KMS-11 (cell line): Measurements from ENCODE around the gene LHX4.
"Not testable (repeated sequence)": the region's sequence is repeated elsewhere in the genome, so short reads cannot be mapped to it uniquely, and the experiment has no call there.

Source experiments
- H2AFZ ChIP-seq: fragments of 200-600 bp; sonication (generic); 2 replicates; pipeline ENCODE4 v1.6.1; 2016; ENCODE audit warnings: antibody characterized with exemption, mixed run types, low read depth
- H3K27ac ChIP-seq: fragments of 200-600 bp; sonication (generic); 2 replicates; pipeline ENCODE4 v1.6.1; 2016; ENCODE audit warnings: mild to moderate bottlenecking, mixed run types
- H3K27me3 ChIP-seq: fragments of 200-600 bp; sonication (generic); 2 replicates; pipeline ENCODE4 v1.6.1; 2017; ENCODE audit warnings: mild to moderate bottlenecking, low read depth, mixed run types, moderate library complexity; ENCODE audit not compliant: insufficient read depth
- H3K36me3 ChIP-seq: fragments of 200-600 bp; sonication (generic); 2 replicates; pipeline ENCODE4 v1.6.1; 2017; ENCODE audit warnings: mild to moderate bottlenecking, mixed run types; ENCODE audit not compliant: insufficient read depth
- H3K4me1 ChIP-seq: fragments of 200-600 bp; sonication (generic); 2 replicates; pipeline ENCODE4 v1.6.1; 2016; ENCODE audit warnings: mild to moderate bottlenecking, low read depth, mixed run types; ENCODE audit not compliant: poor library complexity, severe bottlenecking
- H3K4me2 ChIP-seq: fragments of 200-600 bp; sonication (generic); 2 replicates; pipeline ENCODE4 v1.7.0; 2016; ENCODE audit warnings: mild to moderate bottlenecking, mixed run types
- H3K4me3 ChIP-seq: fragments of 200-600 bp; sonication (generic); IDR thresholded peaks from 2 replicates; pipeline ENCODE4 v1.6.1; 2017; ENCODE audit warnings: low read depth, low read length, mixed read lengths; ENCODE audit not compliant: insufficient read depth
- H3K79me2 ChIP-seq: fragments of 200-600 bp; sonication (generic); 2 replicates; pipeline ENCODE4 v1.6.1; 2016; ENCODE audit warnings: low read depth, mixed run types; ENCODE audit not compliant: insufficient read depth
- H3K9ac ChIP-seq: fragments of 200-600 bp; sonication (generic); 2 replicates; pipeline ENCODE4 v1.6.1; 2016; ENCODE audit warnings: mild to moderate bottlenecking, mixed run types
- H4K20me1 ChIP-seq: fragments of 200-600 bp; sonication (generic); 2 replicates; pipeline ENCODE4 v1.6.1; 2016; ENCODE audit warnings: mild to moderate bottlenecking, mixed run types; ENCODE audit not compliant: insufficient read depth
- CTCF ChIP-seq: fragments of 200-600 bp; sonication (generic); conservative IDR thresholded peaks from 2 replicates; pipeline ENCODE4 v1.6.1; 2017; ENCODE audit warnings: low read depth, mild to moderate bottlenecking, antibody characterized with exemption, low read length, moderate library complexity, mixed read lengths

LHX4 gene

GRCh38 chr1:180201451-180202200 is 28.4 kb upstream of the LHX4 start:
- Histone ChIP-seq H3K27me3 (no peaks in the 10 kb centered on the region), H3K27ac (no peak overlapping the region), H3K4me1 (no peaks in the 10 kb centered on the region), H4K20me1 (no peaks in the 10 kb centered on the region), H3K4me2 (no peak overlapping the region), H3K4me3 (no peak overlapping the region), H3K79me2 (no peaks in the 10 kb centered on the region), H3K36me3 (no peaks in the 10 kb centered on the region), H3K9ac (no peak overlapping the region), H2AFZ (no peak overlapping the region)
- no peak for TF ChIP-seq CTCF

GRCh38 chr1:180202588-180202987 is 27.5 kb upstream of the LHX4 start:
- H4K20me1 ChIP-seq, H3K4me1 ChIP-seq, H3K79me2 ChIP-seq, H3K4me2 ChIP-seq, H3K9ac ChIP-seq, H3K36me3 ChIP-seq, H3K4me3 ChIP-seq, H2AFZ ChIP-seq, H3K27ac ChIP-seq, H3K27me3 ChIP-seq: not testable (repeated sequence)

GRCh38 chr1:180204231-180204630 is 25.8 kb upstream of the LHX4 start:
- Histone ChIP-seq H3K4me1 (no peaks in the 10 kb centered on the region), H3K4me3 (no peak overlapping the region), H3K9ac (no peak overlapping the region), H3K4me2 (no peak overlapping the region), H3K27me3 (no peaks in the 10 kb centered on the region), H2AFZ (no peak overlapping the region), H3K36me3 (no peaks in the 10 kb centered on the region), H4K20me1 (no peaks in the 10 kb centered on the region), H3K79me2 (no peaks in the 10 kb centered on the region), H3K27ac (no peak overlapping the region)
- no peak for TF ChIP-seq CTCF

- no peaks in the 10 kb centered on the region for H3K4me1 ChIP-seq
- H3K4me2 ChIP-seq = no peak overlapping the region
These were observed 23.5 kb upstream of the LHX4 start for GRCh38 chr1:180206581-180206980.

More at GRCh38 chr1:180206581-180206980, 23.5 kb upstream of the LHX4 start:
- TF ChIP-seq CTCF = no peak
- Histone ChIP-seq H3K9ac (no peak overlapping the region), H3K79me2 (no peaks in the 10 kb centered on the region), H3K4me3 (no peak overlapping the region), H3K27me3 (no peaks in the 10 kb centered on the region), H2AFZ (no peak overlapping the region), H3K27ac (no peak overlapping the region), H3K36me3 (no peaks in the 10 kb centered on the region), H4K20me1 (no peaks in the 10 kb centered on the region)
